Measurements from ENCODE around the gene GPR173.

The GPR173 gene

DNA sequence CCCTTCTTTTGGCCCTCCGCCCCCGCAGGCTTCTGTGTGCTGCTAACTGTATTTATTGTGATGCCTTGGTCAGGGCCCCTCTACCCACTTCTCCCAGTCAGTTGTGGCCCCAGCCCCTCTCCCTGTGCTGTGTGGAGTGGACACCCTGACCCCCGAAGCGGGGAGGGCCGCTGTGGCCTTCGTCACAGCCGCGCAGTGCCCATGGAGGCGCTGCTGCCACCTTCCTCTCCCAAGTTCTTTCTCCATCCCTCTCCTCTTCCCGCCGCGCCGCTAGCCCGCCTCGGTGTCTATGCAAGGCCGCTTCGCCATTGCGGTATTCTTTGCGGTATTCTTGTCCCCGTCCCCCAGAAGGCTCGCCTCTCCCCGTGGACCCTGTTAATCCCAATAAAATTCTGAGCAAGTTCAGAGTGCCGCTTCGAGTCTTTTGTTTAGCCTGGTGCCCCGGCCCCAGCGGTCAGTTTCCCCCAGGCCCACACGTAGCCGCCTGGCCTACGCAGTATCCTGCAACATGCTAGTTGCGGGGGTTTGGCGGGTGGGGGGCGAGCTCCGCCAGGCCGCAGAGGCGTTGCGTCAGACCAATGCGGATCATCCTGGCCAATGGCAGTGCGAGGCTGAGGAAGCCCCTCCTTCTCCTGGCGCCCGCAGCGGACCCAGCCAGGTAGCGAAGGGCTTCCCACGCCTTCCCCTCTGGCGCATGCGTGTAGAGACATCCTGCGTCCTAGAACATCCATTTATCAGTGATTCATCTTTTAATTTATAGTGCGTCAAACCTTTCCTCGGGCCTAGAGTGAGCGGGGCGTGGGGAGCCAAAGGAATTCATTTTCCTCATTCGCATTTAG lies 39.8 kb downstream of the GPR173 start:
- H3K9ac ChIP-seq (ENCODE audit: low read length): no peak overlapping the region
- no peak overlapping the region for H2AFZ ChIP-seq (ENCODE audit: low read depth, low read length)
- no peak overlapping the region for H3K27ac ChIP-seq (ENCODE audit: low read length)
- H4K20me1 ChIP-seq (ENCODE audit: insufficient read depth, low read length): no peaks in the 10 kb centered on the region
- no peak for TF ChIP-seq EZH2phosphoT487 (IDR thresholded peaks at IDR 0.05; ENCODE audit: low read depth)
- no peak for TF ChIP-seq CTCF (IDR thresholded peaks at IDR 0.05; ENCODE audit: low read depth, low read length)
- peaks cover 16% of the 10 kb centered on the region for H3K36me3 ChIP-seq (replicated peaks; ENCODE audit: low read depth, low read length)
- peaks cover 2% of the 10 kb centered on the region for H3K4me1 ChIP-seq (ENCODE audit: low read length)
- no peak overlapping the region for H3K4me3 ChIP-seq (ENCODE audit: low read length)
- H3K27me3 ChIP-seq (ENCODE audit: low read depth, low read length): no peaks in the 10 kb centered on the region
- H3K9me3 ChIP-seq (ENCODE audit: insufficient read depth, low read length): no peaks in the 10 kb centered on the region
- H3K4me2 ChIP-seq (ENCODE audit: low read length): no peak overlapping the region
- H3K79me2 ChIP-seq (ENCODE audit: low read length): peaks cover 6% of the 10 kb centered on the region; the same call in 1 of the 2 replicates

DNA sequence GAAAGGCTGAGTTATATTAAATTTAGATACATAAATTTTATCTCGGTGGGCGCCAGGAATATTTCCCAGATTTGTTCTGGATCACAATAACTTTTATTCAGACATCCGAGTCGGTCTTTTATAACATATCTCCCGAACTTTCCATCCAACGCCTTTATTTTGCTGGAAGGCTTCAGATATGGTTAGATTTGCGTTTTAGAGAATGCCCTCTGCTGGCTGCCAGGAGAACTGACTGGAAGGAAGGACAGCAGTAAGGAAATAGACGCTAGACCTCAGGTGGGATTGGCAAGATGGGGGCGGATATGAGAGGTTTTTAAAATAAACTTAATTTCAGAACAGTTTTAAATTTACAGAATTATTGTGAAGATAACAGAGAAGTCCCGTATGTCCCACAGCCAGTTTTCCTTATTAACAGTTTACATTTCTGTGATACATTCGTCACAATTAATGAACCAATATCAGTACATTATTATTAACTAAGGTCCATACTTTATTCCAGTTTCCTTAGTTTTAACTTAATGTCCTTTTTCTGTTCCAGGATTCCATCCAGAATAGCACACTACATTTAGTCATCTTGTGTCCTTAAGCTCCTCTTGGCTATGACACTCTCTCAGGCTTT lies 40.7 kb downstream of the GPR173 start:
- Histone ChIP-seq H4K20me1 (ENCODE audit: insufficient read depth, low read length) (no peaks in the 10 kb centered on the region), H2AFZ (ENCODE audit: low read depth, low read length) (no peak overlapping the region), H3K27me3 (ENCODE audit: low read depth, low read length) (no peaks in the 10 kb centered on the region), H3K4me2 (ENCODE audit: low read length) (no peak overlapping the region), H3K9ac (ENCODE audit: low read length) (no peak overlapping the region), H3K9me3 (ENCODE audit: insufficient read depth, low read length) (no peaks in the 10 kb centered on the region), H3K4me3 (ENCODE audit: low read length) (no peak overlapping the region), H3K27ac (ENCODE audit: low read length) (no peak overlapping the region), H3K4me1 (ENCODE audit: low read length) (no peaks in the 10 kb centered on the region), H3K79me2 (ENCODE audit: low read length) (no peaks in the 10 kb centered on the region), H3K36me3 (replicated peaks; ENCODE audit: low read depth, low read length) (peaks cover 14% of the 10 kb centered on the region)
- TF ChIP-seq CTCF (IDR thresholded peaks at IDR 0.05; ENCODE audit: low read depth, low read length) (peak; percentile 69), EZH2phosphoT487 (IDR thresholded peaks at IDR 0.05; ENCODE audit: low read depth) (no peak)

DNA sequence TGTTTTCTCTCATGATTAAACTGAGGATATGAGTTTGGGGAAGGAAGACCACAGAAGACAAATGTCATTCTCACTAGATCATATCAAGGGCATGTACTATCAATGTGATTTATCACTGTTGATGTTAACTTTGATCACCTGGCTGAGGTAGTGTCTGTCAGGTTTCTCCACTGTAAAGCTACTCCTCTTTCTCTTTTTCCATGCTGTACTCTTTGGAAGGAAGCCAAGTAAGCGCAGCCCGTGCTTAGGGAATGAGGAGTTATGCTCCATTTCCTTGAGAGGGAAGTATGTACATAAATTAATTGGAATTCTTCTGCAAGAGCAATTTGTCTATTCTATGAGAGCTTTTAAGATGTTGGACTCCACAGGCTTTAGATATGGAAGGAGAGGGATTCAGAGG lies 41.3 kb downstream of the GPR173 start:
- TF ChIP-seq CTCF (IDR thresholded peaks at IDR 0.05; ENCODE audit: low read depth, low read length): no peak
- TF ChIP-seq EZH2phosphoT487 (IDR thresholded peaks at IDR 0.05; ENCODE audit: low read depth): no peak
- Histone ChIP-seq H3K9ac (ENCODE audit: low read length) (no peak overlapping the region), H3K4me1 (ENCODE audit: low read length) (peaks cover 1% of the 10 kb centered on the region; the same call in 1 of the 2 replicates), H3K27me3 (ENCODE audit: low read depth, low read length) (no peaks in the 10 kb centered on the region), H3K27ac (ENCODE audit: low read length) (no peak overlapping the region), H4K20me1 (ENCODE audit: insufficient read depth, low read length) (no peaks in the 10 kb centered on the region), H3K79me2 (ENCODE audit: low read length) (peaks cover under 1% of the 10 kb centered on the region; the same call in 1 of the 2 replicates), H3K36me3 (replicated peaks; ENCODE audit: low read depth, low read length) (peaks cover 9% of the 10 kb centered on the region), H3K4me2 (ENCODE audit: low read length) (no peak overlapping the region), H2AFZ (ENCODE audit: low read depth, low read length) (no peak overlapping the region), H3K9me3 (ENCODE audit: insufficient read depth, low read length) (no peaks in the 10 kb centered on the region), H3K4me3 (ENCODE audit: low read length) (no peak overlapping the region)

DNA sequence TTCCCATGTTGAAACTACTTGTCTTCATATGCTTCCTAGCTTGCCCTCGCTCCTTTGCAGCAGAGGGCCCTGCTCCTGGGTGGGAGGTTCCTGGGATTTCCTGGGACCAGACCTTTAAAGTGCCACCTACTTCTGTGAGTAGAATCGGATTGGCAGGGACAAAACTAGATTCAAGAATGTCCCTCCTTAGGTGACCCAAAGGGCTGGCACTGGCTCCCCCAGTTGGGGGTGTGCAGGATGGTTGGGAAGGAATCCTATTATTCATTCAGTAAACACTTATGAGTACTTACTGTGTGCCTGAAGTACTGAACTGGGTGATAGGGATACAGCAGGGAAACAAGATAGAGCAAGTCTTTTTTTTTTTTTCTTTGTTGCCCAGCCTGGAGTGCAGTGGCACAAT lies 42.8 kb downstream of the GPR173 start:
- Histone ChIP-seq H3K27me3 (ENCODE audit: low read depth, low read length) (no peaks in the 10 kb centered on the region), H3K27ac (ENCODE audit: low read length) (no peak overlapping the region), H3K4me2 (ENCODE audit: low read length) (no peak overlapping the region), H3K79me2 (ENCODE audit: low read length) (peaks cover 4% of the 10 kb centered on the region), H3K9ac (ENCODE audit: low read length) (no peak overlapping the region), H3K4me3 (ENCODE audit: low read length) (no peak overlapping the region), H3K9me3 (ENCODE audit: insufficient read depth, low read length) (no peaks in the 10 kb centered on the region), H3K4me1 (ENCODE audit: low read length) (peaks cover 5% of the 10 kb centered on the region; the same call in 1 of the 2 replicates), H4K20me1 (ENCODE audit: insufficient read depth, low read length) (no peaks in the 10 kb centered on the region), H2AFZ (ENCODE audit: low read depth, low read length) (no peak overlapping the region), H3K36me3 (replicated peaks; ENCODE audit: low read depth, low read length) (no peaks in the 10 kb centered on the region)
- TF ChIP-seq EZH2phosphoT487 (IDR thresholded peaks at IDR 0.05; ENCODE audit: low read depth) (no peak), CTCF (IDR thresholded peaks at IDR 0.05; ENCODE audit: low read depth, low read length) (no peak)
